GM19193 (cell line): ENCODE results near the gene LSM10.
A peak's percentile ranks its signal among the peaks of the same experiment; 100 is the strongest.

Experiments
- POLR2A ChIP-seq: IDR thresholded peaks from 4 replicates; pipeline ENCODE4 v1.6.1; 2011; ENCODE audit not compliant: insufficient read depth, insufficient read length; ENCODE audit errors: extremely low read depth

LSM10 gene

GRCh38 chr1:36392836-36393235 is 4.9 kb downstream of the LSM10 start:
- TF ChIP-seq POLR2A, result no peak

GRCh38 chr1:36391271-36391670 is 6.4 kb downstream of the LSM10 start:
- no peak for TF ChIP-seq POLR2A

- no peak for TF ChIP-seq POLR2A
Measured at GRCh38 chr1:36390411-36390810, 7.3 kb downstream of the LSM10 start.

- no peak for TF ChIP-seq POLR2A
Measured at GRCh38 chr1:36389999-36390398, 7.7 kb downstream of the LSM10 start.

GRCh38 chr1:36389261-36389660 is 8.4 kb downstream of the LSM10 start:
- no peak for TF ChIP-seq POLR2A

- TF ChIP-seq POLR2A, result no peak
Measured at GRCh38 chr1:36387141-36387949, 10.4 kb downstream of the LSM10 start.

- TF ChIP-seq POLR2A, result peak; percentile 92
Measured at GRCh38 chr1:36386265-36387140, 11.2 kb downstream of the LSM10 start.

- TF ChIP-seq POLR2A, result no peak
Measured at GRCh38 chr1:36385410-36386264, 12.1 kb downstream of the LSM10 start, which contains the start of gene STK40. STK40 (minus strand) TSS chr1:36385924; CDS start chr1:36361332, 24,592 bp downstream.

- peak; percentile 1 for TF ChIP-seq POLR2A
Measured at GRCh38 chr1:36384542-36385409, 12.9 kb downstream of the LSM10 start.

- TF ChIP-seq POLR2A, result no peak
Measured at GRCh38 chr1:36383240-36383639, 14.5 kb downstream of the LSM10 start.

- no peak for TF ChIP-seq POLR2A
Measured at GRCh38 chr1:36382669-36383068, 15.0 kb downstream of the LSM10 start.

GRCh38 chr1:36382231-36382630 is 15.5 kb downstream of the LSM10 start:
- TF ChIP-seq POLR2A, result no peak

GRCh38 chr1:36381405-36381804 is 16.3 kb downstream of the LSM10 start:
- TF ChIP-seq POLR2A, result no peak

- TF ChIP-seq POLR2A, result no peak
Measured at GRCh38 chr1:36380782-36381181, 16.9 kb downstream of the LSM10 start.
